Neural cell (in vitro differentiated cells): ENCODE results near the gene PLEKHM3. TPM values are rescaled to one million over a fixed set of nuclear protein-coding genes. Genes with fewer than 3 reads are reported as not detected.

Experiments
- H2AFZ ChIP-seq: fragments of 200-600, 300-800 bp; sonication (generic), shearing (Covaris generic); 2 replicates; pipeline ENCODE4 v1.6.0; 2014; ENCODE audit warnings: low read depth, mild to moderate bottlenecking, antibody characterized with exemption, low read length, moderate library complexity
- H3F3A ChIP-seq: fragments of 200-600 bp; shearing (Covaris generic); 2 replicates; pipeline ENCODE4 v1.6.1; 2016; ENCODE audit warnings: mild to moderate bottlenecking, moderate library complexity, mixed read lengths, antibody characterized with exemption, low read length; ENCODE audit not compliant: insufficient read depth, poor library complexity, severe bottlenecking
- H3K27ac ChIP-seq: fragments of 200-600, 300-800 bp; sonication (generic), shearing (Covaris generic); 2 replicates; pipeline ENCODE4 v1.5.1; 2014; ENCODE audit warnings: mild to moderate bottlenecking, low read length, moderate library complexity
- H3K27me3 ChIP-seq: fragments of 300-800, 200-600 bp; sonication (generic), shearing (Covaris generic); 2 replicates; pipeline ENCODE4 v1.6.0; 2014; ENCODE audit warnings: mild to moderate bottlenecking, low read depth, low read length, moderate library complexity; ENCODE audit not compliant: insufficient read depth
- H3K36me3 ChIP-seq: fragments of 300-800, 200-600 bp; sonication (generic), shearing (Covaris generic); 2 replicates; pipeline ENCODE4 v1.5.1; 2014; ENCODE audit warnings: mild to moderate bottlenecking, antibody characterized with exemption, low read length, moderate library complexity; ENCODE audit not compliant: insufficient read depth
- H3K4me2 ChIP-seq: fragments of 300-800, 200-600 bp; sonication (generic), shearing (Covaris generic); 2 replicates; pipeline ENCODE4 v1.6.0; 2014; ENCODE audit warnings: mild to moderate bottlenecking, low read length
- H3K4me3 ChIP-seq: fragments of 300-800, 200-600 bp; sonication (generic), shearing (Covaris generic); 2 replicates; pipeline ENCODE4 v1.5.1; 2014; ENCODE audit warnings: mild to moderate bottlenecking, low read length, moderate library complexity
- H3K79me2 ChIP-seq: fragments of 200-600 bp; shearing (Covaris generic); replicated peaks from 2 replicates; pipeline ENCODE4 v1.6.0; 2014; ENCODE audit warnings: mild to moderate bottlenecking, low read length, moderate library complexity; ENCODE audit not compliant: insufficient read depth
- H3K9ac ChIP-seq: fragments of 300-800, 200-600 bp; sonication (generic), shearing (Covaris generic); 2 replicates; pipeline ENCODE4 v1.6.1; 2016; ENCODE audit warnings: mild to moderate bottlenecking, low read length, mixed read lengths
- H3K9me2 ChIP-seq: fragments of 200-600 bp; shearing (Covaris generic); 2 replicates; pipeline ENCODE4 v1.6.1; 2016; ENCODE audit warnings: mild to moderate bottlenecking, low read length, mixed read lengths; ENCODE audit not compliant: insufficient read depth
- H3K9me3 ChIP-seq: fragments of 200-600, 300-800 bp; sonication (generic), shearing (Covaris generic); 2 replicates; pipeline ENCODE4 v1.6.1; 2016; ENCODE audit warnings: mild to moderate bottlenecking, mixed run types, low read length, moderate library complexity, mixed read lengths
- H4K20me1 ChIP-seq: fragments of 200-600 bp; shearing (Covaris generic); 2 replicates; pipeline ENCODE4 v1.6.1; 2016; ENCODE audit warnings: mild to moderate bottlenecking, mixed run types; ENCODE audit not compliant: insufficient read depth
- EP300 ChIP-seq: fragments of 450-650 bp; conservative IDR thresholded peaks from 2 replicates; pipeline ENCODE4 v1.6.1; 2014; ENCODE audit warnings: antibody characterized with exemption, mild to moderate bottlenecking, moderate library complexity; ENCODE audit not compliant: poor library complexity, severe bottlenecking
- EZH2 ChIP-seq: fragments of 200-600, 300-800 bp; shearing (Covaris generic), sonication (generic); IDR thresholded peaks from 2 replicates; pipeline ENCODE4 v1.6.1; 2014; ENCODE audit warnings: antibody characterized with exemption, low read length, borderline replicate concordance, mild to moderate bottlenecking; ENCODE audit not compliant: insufficient read depth, poor library complexity, severe bottlenecking
- MXI1 ChIP-seq: fragments of 450-650 bp; conservative IDR thresholded peaks from 2 replicates; pipeline ENCODE4 v1.6.1; 2014; ENCODE audit warnings: antibody characterized with exemption, mild to moderate bottlenecking; ENCODE audit not compliant: poor library complexity, severe bottlenecking
- POLR2AphosphoS5 ChIP-seq: IDR thresholded peaks from 2 replicates; pipeline ENCODE4 v1.6.1; 2012
- RAD21 ChIP-seq: fragments of 450-650 bp; conservative IDR thresholded peaks from 2 replicates; pipeline ENCODE4 v1.6.1; 2014; ENCODE audit warnings: antibody characterized with exemption, mild to moderate bottlenecking, moderate library complexity
- SMC3 ChIP-seq: fragments of 450-650 bp; conservative IDR thresholded peaks from 2 replicates; pipeline ENCODE4 v1.6.1; 2014; ENCODE audit warnings: antibody characterized with exemption, mild to moderate bottlenecking, moderate library complexity; ENCODE audit not compliant: poor library complexity
- TAF1 ChIP-seq: IDR thresholded peaks from 2 replicates; pipeline ENCODE4 v1.6.1; 2012; ENCODE audit warnings: low read depth
- polyA plus RNA-seq: library from polyadenylated mRNA; depleted of rRNA; stranded (reverse); fragments of >200 nt; gene quantifications from 2 replicates; pipeline ENCODE4 v1.2.3, GENCODE V29; 2014
- TF ChIP-seq, protein P1 (sequence below): IDR thresholded peaks from 2 replicates; pipeline ENCODE4 v1.6.1; 2012; ENCODE audit warnings: borderline replicate concordance
- TF ChIP-seq, protein P2 (sequence below): fragments of 450-650 bp; IDR thresholded peaks from 2 replicates; pipeline ENCODE4 v1.5.1; 2014; ENCODE audit warnings: antibody characterized with exemption, mild to moderate bottlenecking, moderate library complexity; ENCODE audit not compliant: poor library complexity, severe bottlenecking

PLEKHM3 gene
- polyA plus RNA-seq, 1 donor from 2014 or later = 13.4 TPM

DNA sequence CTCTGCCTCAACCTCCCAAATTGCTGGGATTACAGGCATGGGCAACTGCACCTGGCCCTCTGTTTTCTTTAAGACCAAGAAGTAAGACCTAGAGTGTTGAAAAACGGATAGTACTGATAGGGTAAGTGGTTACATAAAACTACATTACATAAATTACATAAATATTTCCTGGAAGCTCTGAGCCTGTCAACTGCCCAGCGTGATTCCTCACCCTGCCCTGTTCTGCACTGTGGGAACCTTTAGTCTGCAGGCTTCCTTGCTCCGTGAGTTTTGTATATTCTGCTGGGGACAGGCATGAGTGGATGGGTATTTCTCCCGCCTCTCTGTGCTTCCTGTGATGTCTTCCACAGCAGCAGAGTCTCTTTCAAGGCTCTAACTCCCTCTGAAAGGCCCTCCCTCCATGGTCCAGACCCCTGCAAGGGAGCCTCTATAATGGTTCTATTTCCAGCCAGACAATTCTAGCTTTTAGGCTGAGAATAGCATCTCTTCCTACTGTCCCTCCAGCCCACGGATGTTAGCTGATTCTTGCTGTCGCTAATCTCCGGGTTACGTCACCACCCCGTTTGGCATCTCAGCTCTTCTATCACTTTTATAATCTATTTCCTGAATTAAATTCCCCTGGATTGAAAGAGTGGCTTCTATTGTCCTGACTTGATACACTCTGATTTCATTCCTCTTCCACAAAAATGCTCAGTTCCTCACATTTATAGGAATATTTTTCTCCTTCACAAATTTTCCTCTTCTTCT, 49.5 kb upstream of the PLEKHM3 start:
- no peaks in the 10 kb centered on the region for H3K27me3 ChIP-seq
- TF ChIP-seq, protein P1, sequence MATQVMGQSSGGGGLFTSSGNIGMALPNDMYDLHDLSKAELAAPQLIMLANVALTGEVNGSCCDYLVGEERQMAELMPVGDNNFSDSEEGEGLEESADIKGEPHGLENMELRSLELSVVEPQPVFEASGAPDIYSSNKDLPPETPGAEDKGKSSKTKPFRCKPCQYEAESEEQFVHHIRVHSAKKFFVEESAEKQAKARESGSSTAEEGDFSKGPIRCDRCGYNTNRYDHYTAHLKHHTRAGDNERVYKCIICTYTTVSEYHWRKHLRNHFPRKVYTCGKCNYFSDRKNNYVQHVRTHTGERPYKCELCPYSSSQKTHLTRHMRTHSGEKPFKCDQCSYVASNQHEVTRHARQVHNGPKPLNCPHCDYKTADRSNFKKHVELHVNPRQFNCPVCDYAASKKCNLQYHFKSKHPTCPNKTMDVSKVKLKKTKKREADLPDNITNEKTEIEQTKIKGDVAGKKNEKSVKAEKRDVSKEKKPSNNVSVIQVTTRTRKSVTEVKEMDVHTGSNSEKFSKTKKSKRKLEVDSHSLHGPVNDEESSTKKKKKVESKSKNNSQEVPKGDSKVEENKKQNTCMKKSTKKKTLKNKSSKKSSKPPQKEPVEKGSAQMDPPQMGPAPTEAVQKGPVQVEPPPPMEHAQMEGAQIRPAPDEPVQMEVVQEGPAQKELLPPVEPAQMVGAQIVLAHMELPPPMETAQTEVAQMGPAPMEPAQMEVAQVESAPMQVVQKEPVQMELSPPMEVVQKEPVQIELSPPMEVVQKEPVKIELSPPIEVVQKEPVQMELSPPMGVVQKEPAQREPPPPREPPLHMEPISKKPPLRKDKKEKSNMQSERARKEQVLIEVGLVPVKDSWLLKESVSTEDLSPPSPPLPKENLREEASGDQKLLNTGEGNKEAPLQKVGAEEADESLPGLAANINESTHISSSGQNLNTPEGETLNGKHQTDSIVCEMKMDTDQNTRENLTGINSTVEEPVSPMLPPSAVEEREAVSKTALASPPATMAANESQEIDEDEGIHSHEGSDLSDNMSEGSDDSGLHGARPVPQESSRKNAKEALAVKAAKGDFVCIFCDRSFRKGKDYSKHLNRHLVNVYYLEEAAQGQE = no peak
- TF ChIP-seq EZH2 (no peak), RAD21 (no peak), MXI1 (no peak), POLR2AphosphoS5 (no peak), EP300 (no peak), SMC3 (no peak), TAF1 (no peak)
- TF ChIP-seq, protein P2, sequence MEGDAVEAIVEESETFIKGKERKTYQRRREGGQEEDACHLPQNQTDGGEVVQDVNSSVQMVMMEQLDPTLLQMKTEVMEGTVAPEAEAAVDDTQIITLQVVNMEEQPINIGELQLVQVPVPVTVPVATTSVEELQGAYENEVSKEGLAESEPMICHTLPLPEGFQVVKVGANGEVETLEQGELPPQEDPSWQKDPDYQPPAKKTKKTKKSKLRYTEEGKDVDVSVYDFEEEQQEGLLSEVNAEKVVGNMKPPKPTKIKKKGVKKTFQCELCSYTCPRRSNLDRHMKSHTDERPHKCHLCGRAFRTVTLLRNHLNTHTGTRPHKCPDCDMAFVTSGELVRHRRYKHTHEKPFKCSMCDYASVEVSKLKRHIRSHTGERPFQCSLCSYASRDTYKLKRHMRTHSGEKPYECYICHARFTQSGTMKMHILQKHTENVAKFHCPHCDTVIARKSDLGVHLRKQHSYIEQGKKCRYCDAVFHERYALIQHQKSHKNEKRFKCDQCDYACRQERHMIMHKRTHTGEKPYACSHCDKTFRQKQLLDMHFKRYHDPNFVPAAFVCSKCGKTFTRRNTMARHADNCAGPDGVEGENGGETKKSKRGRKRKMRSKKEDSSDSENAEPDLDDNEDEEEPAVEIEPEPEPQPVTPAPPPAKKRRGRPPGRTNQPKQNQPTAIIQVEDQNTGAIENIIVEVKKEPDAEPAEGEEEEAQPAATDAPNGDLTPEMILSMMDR = no peak
- H3K4me3 ChIP-seq = no peak overlapping the region
- H3K27ac ChIP-seq = peak overlapping the region; percentile 26
- H3F3A ChIP-seq = no peaks in the 10 kb centered on the region
- no peaks in the 10 kb centered on the region for H4K20me1 ChIP-seq
- no peaks in the 10 kb centered on the region for H3K79me2 ChIP-seq
- no peak overlapping the region for H2AFZ ChIP-seq
- no peak overlapping the region for H3K4me2 ChIP-seq
- H3K36me3 ChIP-seq = no peaks in the 10 kb centered on the region
- H3K9me2 ChIP-seq = no peaks in the 10 kb centered on the region
- H3K9ac ChIP-seq = no peak overlapping the region
- H3K9me3 ChIP-seq = no peaks in the 10 kb centered on the region

DNA sequence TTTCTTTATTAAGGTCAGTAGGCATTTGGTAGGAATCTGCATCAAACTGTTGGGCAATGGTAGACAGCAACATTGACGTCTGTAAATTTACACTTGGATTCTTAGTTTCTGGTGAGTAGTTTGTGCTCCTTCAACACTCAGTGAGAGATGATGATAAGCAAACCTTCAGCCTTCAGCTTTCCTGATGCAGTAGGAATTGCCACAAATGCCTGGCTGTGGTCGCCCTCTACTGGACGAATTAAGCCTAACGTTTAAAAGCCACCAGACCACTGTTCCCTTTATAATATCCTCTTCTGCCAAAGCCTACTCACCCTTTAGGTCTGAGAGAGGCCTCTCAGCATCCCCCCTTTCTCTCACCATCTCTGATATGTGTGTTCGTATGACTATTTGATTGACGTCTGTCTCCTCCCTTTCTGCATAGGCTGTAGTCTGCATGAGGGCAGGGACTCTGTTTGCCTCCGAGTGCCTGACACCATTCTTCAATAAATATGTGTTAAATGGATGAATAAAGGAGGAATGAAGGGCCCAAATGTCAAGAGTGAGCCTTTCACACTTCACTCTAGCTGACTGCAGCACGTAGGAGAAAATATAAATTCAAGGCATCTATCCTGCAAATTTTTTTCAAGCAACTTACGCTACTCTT, 47.0 kb upstream of the PLEKHM3 start:
- no peaks in the 10 kb centered on the region for H3K79me2 ChIP-seq
- H3K9me3 ChIP-seq = no peaks in the 10 kb centered on the region
- H4K20me1 ChIP-seq = no peaks in the 10 kb centered on the region
- no peaks in the 10 kb centered on the region for H3K9me2 ChIP-seq
- H2AFZ ChIP-seq = no peak overlapping the region
- no peaks in the 10 kb centered on the region for H3K27me3 ChIP-seq
- H3F3A ChIP-seq = no peaks in the 10 kb centered on the region
- no peak overlapping the region for H3K27ac ChIP-seq
- H3K36me3 ChIP-seq = no peaks in the 10 kb centered on the region
- TF ChIP-seq RAD21 (peak; percentile 93), SMC3 (peak; percentile 93), POLR2AphosphoS5 (no peak)
- TF ChIP-seq, protein P2 = peak; percentile 91
- H3K4me3 ChIP-seq = no peak overlapping the region
- no peak overlapping the region for H3K4me2 ChIP-seq
- H3K9ac ChIP-seq = no peak overlapping the region
